CD8-positive, alpha-beta memory T cell (primary cell): Measurements from ENCODE around the gene MCM9. TPM values are rescaled to one million over a fixed set of nuclear protein-coding genes. Genes with fewer than 3 reads are reported as not detected.
A peak's percentile ranks its signal among the peaks of the same experiment; 100 is the strongest.

Experiments
- CTCF ChIA-PET: fragments of 350-600 bp; sonication (Branson Sonifier 250); formaldehyde crosslinking; loops from one replicate; lab custom pipeline; 2021; ENCODE audit warnings: antibody characterized with exemption; lab: Charles Lee
- POLR2A ChIA-PET: fragments of 350-600 bp; sonication (Branson Sonifier 250); formaldehyde crosslinking; loops from one replicate; lab custom pipeline; 2021; ENCODE audit warnings: antibody characterized with exemption; lab: Charles Lee
- DNase-seq, 5 donors: peaks; one replicate each; pipeline versions ENCODE4 v3.0.0 to v3.0.0-alpha.2; 2020 to 2022; ENCODE audit warnings: mixed read lengths in 1 of 5
- H3K27ac ChIP-seq: one replicate; pipeline ENCODE4 v1.7.0; 2013; ENCODE audit warnings: low read depth, mild to moderate bottlenecking, low read length, moderate library complexity
- H3K27me3 ChIP-seq: 2 replicates; pipeline ENCODE4 v1.7.0; 2013; ENCODE audit warnings: low read length, mild to moderate bottlenecking; ENCODE audit not compliant: insufficient read depth, poor library complexity, severe bottlenecking
- H3K36me3 ChIP-seq: 2 replicates; pipeline ENCODE4 v1.7.0; 2013; ENCODE audit warnings: mild to moderate bottlenecking, low read length, moderate library complexity; ENCODE audit not compliant: insufficient read depth
- H3K4me1 ChIP-seq: 2 replicates; pipeline ENCODE4 v1.7.0; 2013; ENCODE audit warnings: mild to moderate bottlenecking, low read length, moderate library complexity; ENCODE audit not compliant: insufficient read depth
- H3K4me3 ChIP-seq: 2 replicates; pipeline ENCODE4 v1.7.0; 2013; ENCODE audit warnings: mild to moderate bottlenecking, low read length
- H3K9me3 ChIP-seq: 2 replicates; pipeline ENCODE4 v1.7.0; 2013; ENCODE audit warnings: mild to moderate bottlenecking, low read length
- H3K27ac Mint-ChIP-seq, 8 donors: one replicate each; pipeline ENCODE4 v1.8.0; 2020 to 2021; ENCODE audit warnings: mixed read lengths in 8 of 8, mild to moderate bottlenecking in 6 of 8, inconsistent platforms in 3 of 8, moderate library complexity in 3 of 8
- H3K27me3 Mint-ChIP-seq, 2 donors: one replicate each; pipeline ENCODE4 v1.8.0; 2020 to 2021; ENCODE audit warnings: mixed read lengths in 2 of 2, mild to moderate bottlenecking in 1 of 2, moderate library complexity in 1 of 2
- H3K36me3 Mint-ChIP-seq, 3 donors: one replicate each; pipeline ENCODE4 v1.8.0; 2020 to 2021; ENCODE audit warnings: mixed read lengths in 3 of 3, inconsistent platforms in 1 of 3, mild to moderate bottlenecking in 1 of 3
- H3K4me1 Mint-ChIP-seq, 3 donors: one replicate each; pipeline ENCODE4 v1.8.0; 2020 to 2021; ENCODE audit warnings: mixed read lengths in 3 of 3, inconsistent platforms in 1 of 3, mild to moderate bottlenecking in 1 of 3
- H3K4me3 Mint-ChIP-seq, 7 donors: one replicate each; pipeline ENCODE4 v1.8.0; 2020 to 2021; ENCODE audit warnings: mixed read lengths in 7 of 7, mild to moderate bottlenecking in 6 of 7, moderate library complexity in 4 of 7, inconsistent platforms in 2 of 7
- H3K9me3 Mint-ChIP-seq, 5 donors: one replicate each; pipeline ENCODE4 v1.8.0; 2020 to 2022; ENCODE audit warnings: mixed read lengths in 5 of 5, mild to moderate bottlenecking in 3 of 5, moderate library complexity in 2 of 5, inconsistent platforms in 1 of 5
- polyA plus RNA-seq: library from polyadenylated mRNA; unstranded; fragments of 300-500 nt; fragmentation: Illumina TruSeq; gene quantifications from one replicate; pipeline ENCODE4 v1.2.3, GENCODE V29; 2021
- total RNA-seq, 2 experiments: library from RNA; stranded (reverse); gene quantifications; one replicate each; pipeline ENCODE4 v1.2.3, GENCODE V29; 2021

Gene MCM9
- total and polyA plus RNA-seq, 3 experiments from 2014 or later, result 18.0 to 25.2 (median 21.3) TPM

GRCh38 chr6:118862443-118862842 lies 72.5 kb downstream of the MCM9 start:
- peaks cover 22% of the 10 kb centered on the region for H3K4me1 ChIP-seq
- no peaks in the 10 kb centered on the region for H3K9me3 ChIP-seq
- H3K4me3 ChIP-seq, result no peak overlapping the region
- H3K27me3 ChIP-seq, result no peaks in the 10 kb centered on the region
- peaks cover 2 to 19% (median 7%) of the 10 kb centered on the region in 5 donors for H3K9me3 Mint-ChIP-seq
- H3K27me3 Mint-ChIP-seq, result no peaks in the 10 kb centered on the region
- H3K27ac Mint-ChIP-seq, result peak overlapping the region in 1 of 8 donors; percentile 31
- H3K27ac ChIP-seq, result no peak overlapping the region
- CTCF ChIA-PET, result no interaction called here
- POLR2A ChIA-PET, result no interaction called here
- DNase-seq, result no peak
- peaks cover 12 to 24% (median 15%) of the 10 kb centered on the region in 3 donors for H3K36me3 Mint-ChIP-seq
- H3K36me3 ChIP-seq, result no peaks in the 10 kb centered on the region
- no peak overlapping the region for H3K4me3 Mint-ChIP-seq
- peaks cover 63 to 85% (median 81%) of the 10 kb centered on the region in 3 donors for H3K4me1 Mint-ChIP-seq

DNA sequence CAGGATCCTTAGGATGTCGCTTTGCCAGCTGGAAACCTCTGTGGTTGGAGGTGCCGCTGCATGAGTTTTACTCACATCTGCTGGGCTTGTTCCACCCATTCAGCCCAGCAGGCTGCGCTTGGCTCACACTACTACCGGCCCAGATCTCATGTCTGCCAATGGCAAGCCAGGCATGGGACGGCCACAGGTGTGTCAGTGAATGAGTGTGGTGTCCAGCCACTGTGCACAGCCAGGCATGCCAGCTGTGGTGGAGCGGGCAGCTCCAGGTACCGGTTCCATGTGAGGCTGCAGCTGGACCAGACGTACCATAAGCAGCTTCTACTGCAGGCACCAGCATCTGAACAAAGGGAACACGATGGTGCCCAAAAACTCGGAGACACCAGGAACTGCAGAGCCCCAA lies 74.1 kb downstream of the MCM9 start:
- Mint-ChIP-seq H3K9me3 (peaks cover 0 to 9% (median 4%) of the 10 kb centered on the region in 5 donors), H3K4me1 (peaks cover 55 to 76% (median 74%) of the 10 kb centered on the region in 3 donors), H3K4me3 (no peak overlapping the region), H3K27me3 (no peaks in the 10 kb centered on the region), H3K36me3 (peaks cover 10 to 14% (median 13%) of the 10 kb centered on the region in 3 donors), H3K27ac (no peak overlapping the region)
- H3K9me3 ChIP-seq, result no peaks in the 10 kb centered on the region
- ChIA-PET POLR2A (interaction anchor here (0.6 to 0.7 kb wide), 3 partner anchors 36 to 309 kb away, joined by 3 to 4 read pairs (median 3); no protein-coding TSS in a partner anchor), CTCF (interaction anchor here (1.2 kb wide), 1 partner anchor 59 kb away, joined by 3 read pairs; no protein-coding TSS in a partner anchor)
- DNase-seq, result no peak
- H3K4me1 ChIP-seq, result peaks cover 22% of the 10 kb centered on the region
- no peak overlapping the region for H3K4me3 ChIP-seq
- H3K36me3 ChIP-seq, result no peaks in the 10 kb centered on the region
- no peaks in the 10 kb centered on the region for H3K27me3 ChIP-seq
- no peak overlapping the region for H3K27ac ChIP-seq

- H3K27ac Mint-ChIP-seq, result no peak overlapping the region
- Histone ChIP-seq H3K4me3 (no peak overlapping the region), H3K27ac (no peak overlapping the region), H3K27me3 (no peaks in the 10 kb centered on the region), H3K9me3 (no peaks in the 10 kb centered on the region), H3K4me1 (peaks cover 17% of the 10 kb centered on the region), H3K36me3 (no peaks in the 10 kb centered on the region)
- no peaks in the 10 kb centered on the region for H3K27me3 Mint-ChIP-seq
- H3K36me3 Mint-ChIP-seq, result peaks cover 10 to 19% (median 13%) of the 10 kb centered on the region in 3 donors
- H3K4me3 Mint-ChIP-seq, result no peak overlapping the region
- peaks cover 50 to 71% (median 69%) of the 10 kb centered on the region in 3 donors for H3K4me1 Mint-ChIP-seq
- ChIA-PET POLR2A (interaction anchor here (0.6 kb wide), 1 partner anchor 308 kb away, joined by 4 read pairs; no protein-coding TSS in a partner anchor), CTCF (no interaction called here)
- no peak for DNase-seq
- H3K9me3 Mint-ChIP-seq, result peaks cover 0 to 8% (median 4%) of the 10 kb centered on the region in 5 donors
Observed at GRCh38 chr6:118860363-118860762, 74.6 kb downstream of the MCM9 start.

DNA sequence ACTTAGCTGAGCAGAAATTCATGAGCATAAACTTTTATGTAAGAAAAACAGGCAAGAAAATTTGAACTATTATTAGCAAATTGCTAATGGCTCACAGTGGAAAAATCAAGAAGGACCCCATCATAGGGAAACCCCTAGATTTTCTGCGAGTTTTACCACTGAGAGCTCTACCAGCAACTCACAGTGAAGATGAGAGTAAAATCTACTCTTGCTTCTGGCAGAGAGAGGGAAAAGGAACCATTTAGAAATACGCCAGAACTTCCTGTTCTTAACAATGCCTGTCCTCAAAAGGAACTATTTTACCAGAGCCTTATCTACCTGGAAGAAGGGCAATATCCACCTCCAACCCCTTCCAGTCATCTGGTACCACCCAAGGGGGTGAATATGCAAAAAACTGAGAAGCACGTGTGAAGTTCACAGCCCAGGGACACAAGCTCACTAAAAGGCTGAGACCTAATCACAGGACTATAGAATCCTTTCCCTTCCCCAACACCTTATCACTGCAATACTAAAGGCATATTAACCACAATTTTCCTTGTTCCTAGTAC lies 75.4 kb downstream of the MCM9 start:
- Histone ChIP-seq H3K4me1 (peaks cover 9% of the 10 kb centered on the region), H3K36me3 (no peaks in the 10 kb centered on the region), H3K4me3 (no peak overlapping the region), H3K27me3 (no peaks in the 10 kb centered on the region), H3K27ac (no peak overlapping the region), H3K9me3 (no peaks in the 10 kb centered on the region)
- no peaks in the 10 kb centered on the region for H3K27me3 Mint-ChIP-seq
- peaks cover 0 to 8% (median 4%) of the 10 kb centered on the region in 5 donors for H3K9me3 Mint-ChIP-seq
- ChIA-PET POLR2A (no interaction called here), CTCF (no interaction called here)
- H3K4me3 Mint-ChIP-seq, result peak overlapping the region in 2 of 7 donors; percentile 20 to 25
- no peak for DNase-seq
- peak overlapping the region in 3 of 8 donors; percentile 11 to 32 (median 17) for H3K27ac Mint-ChIP-seq
- peaks cover 10 to 20% (median 13%) of the 10 kb centered on the region in 3 donors for H3K36me3 Mint-ChIP-seq
- H3K4me1 Mint-ChIP-seq, result peaks cover 43 to 63% (median 61%) of the 10 kb centered on the region in 3 donors

DNA sequence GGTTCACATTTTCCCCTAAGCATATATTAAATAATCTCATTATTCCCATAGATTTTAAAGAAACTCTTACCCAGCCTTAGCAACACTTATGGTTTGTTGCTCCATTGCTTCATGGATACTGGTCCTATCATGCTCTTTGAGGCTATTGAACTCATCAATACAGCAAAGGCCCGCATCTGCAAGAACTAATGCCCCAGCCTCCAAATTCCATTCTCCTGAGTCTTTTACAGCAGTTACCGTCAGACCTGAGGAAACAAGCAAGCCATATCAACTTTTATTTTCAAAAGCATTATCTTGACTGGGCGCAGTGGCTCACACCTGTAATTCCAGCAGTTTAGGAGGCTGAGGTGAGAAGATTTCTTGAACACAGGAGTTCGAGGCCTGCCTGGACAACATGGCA lies 78.7 kb downstream of the MCM9 start:
- no peak overlapping the region for H3K4me3 ChIP-seq
- Mint-ChIP-seq H3K27ac (no peak overlapping the region), H3K4me3 (no peak overlapping the region), H3K4me1 (peaks cover 23 to 38% (median 31%) of the 10 kb centered on the region in 3 donors), H3K36me3 (peaks cover 9 to 26% (median 15%) of the 10 kb centered on the region in 3 donors), H3K9me3 (peaks cover 0 to 8% (median 4%) of the 10 kb centered on the region in 5 donors), H3K27me3 (no peaks in the 10 kb centered on the region)
- DNase-seq, result no peak
- no peak overlapping the region for H3K27ac ChIP-seq
- POLR2A ChIA-PET, result no interaction called here
- H3K4me1 ChIP-seq, result no peaks in the 10 kb centered on the region
- no peaks in the 10 kb centered on the region for H3K27me3 ChIP-seq
- H3K36me3 ChIP-seq, result no peaks in the 10 kb centered on the region
- CTCF ChIA-PET, result interaction anchor here (1.3 to 1.4 kb wide), 2 partner anchors 10 to 43 kb away, joined by 3 to 4 read pairs; no protein-coding TSS in a partner anchor
- H3K9me3 ChIP-seq, result no peaks in the 10 kb centered on the region

GRCh38 chr6:118853408-118853807 lies 81.6 kb downstream of the MCM9 start:
- H3K9me3 Mint-ChIP-seq, result no peaks in the 10 kb centered on the region
- H3K4me3 ChIP-seq, result no peak overlapping the region
- H3K4me3 Mint-ChIP-seq, result no peak overlapping the region
- ChIA-PET POLR2A (no interaction called here), CTCF (interaction anchor here (1.4 kb wide), 1 partner anchor 257 kb away, joined by 4 read pairs; no protein-coding TSS in a partner anchor)
- no peaks in the 10 kb centered on the region for H3K36me3 ChIP-seq
- DNase-seq, result no peak
- H3K27me3 Mint-ChIP-seq, result no peaks in the 10 kb centered on the region
- H3K9me3 ChIP-seq, result no peaks in the 10 kb centered on the region
- no peak overlapping the region for H3K27ac Mint-ChIP-seq
- no peak overlapping the region for H3K27ac ChIP-seq
- peaks cover 7 to 19% (median 9%) of the 10 kb centered on the region in 3 donors for H3K4me1 Mint-ChIP-seq
- H3K27me3 ChIP-seq, result no peaks in the 10 kb centered on the region
- H3K4me1 ChIP-seq, result no peaks in the 10 kb centered on the region
- peaks cover 0 to 20% (median 15%) of the 10 kb centered on the region in 3 donors for H3K36me3 Mint-ChIP-seq

DNA sequence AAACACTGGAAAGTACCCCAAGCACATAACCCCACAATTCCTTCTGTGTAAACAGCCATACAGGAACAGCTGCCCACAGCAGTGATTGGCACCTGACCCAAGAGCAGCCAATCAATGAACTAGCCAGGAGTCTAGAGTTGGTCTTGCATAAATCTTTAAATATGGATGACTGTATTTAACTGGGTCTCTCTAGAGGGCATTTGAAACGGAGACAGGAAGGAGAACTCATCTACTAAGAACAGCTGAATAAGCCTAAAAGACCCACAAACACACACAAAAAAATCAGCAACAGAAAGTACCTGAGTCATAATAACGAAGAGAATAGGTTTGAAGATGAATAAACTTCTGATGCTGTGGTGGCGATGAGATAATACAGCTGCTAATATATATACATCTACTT lies 90.0 kb downstream of the MCM9 start:
- H3K27me3 Mint-ChIP-seq, result no peaks in the 10 kb centered on the region
- Histone ChIP-seq H3K4me1 (no peaks in the 10 kb centered on the region), H3K27ac (no peak overlapping the region), H3K36me3 (no peaks in the 10 kb centered on the region), H3K9me3 (no peaks in the 10 kb centered on the region), H3K27me3 (no peaks in the 10 kb centered on the region), H3K4me3 (no peak overlapping the region)
- CTCF ChIA-PET, result no interaction called here
- POLR2A ChIA-PET, result interaction anchor here (0.5 to 0.7 kb wide), 2 partner anchors 20 to 142 kb away, joined by 3 read pairs; no protein-coding TSS in a partner anchor
- H3K9me3 Mint-ChIP-seq, result no peaks in the 10 kb centered on the region
- DNase-seq, result no peak
- H3K36me3 Mint-ChIP-seq, result peaks cover 9 to 15% (median 13%) of the 10 kb centered on the region in 3 donors
- H3K4me3 Mint-ChIP-seq, result peak overlapping the region in 6 of 7 donors; percentile 25 to 52 (median 46)
- peaks cover 28 to 49% (median 36%) of the 10 kb centered on the region in 3 donors for H3K4me1 Mint-ChIP-seq
- H3K27ac Mint-ChIP-seq, result peak overlapping the region in 5 of 8 donors; percentile 2 to 68 (median 20)
